GM19395 (cell line): Measurements from ENCODE around the gene RARRES1.

Source experiments
- ATAC-seq: cut with Tn5 transposase; IDR thresholded peaks from one replicate; pipeline ENCODE4 v1.9.1; 2021; ENCODE audit warnings: mild to moderate bottlenecking, moderate library complexity; ENCODE audit not compliant: unreplicated experiment

Gene RARRES1, protein sequence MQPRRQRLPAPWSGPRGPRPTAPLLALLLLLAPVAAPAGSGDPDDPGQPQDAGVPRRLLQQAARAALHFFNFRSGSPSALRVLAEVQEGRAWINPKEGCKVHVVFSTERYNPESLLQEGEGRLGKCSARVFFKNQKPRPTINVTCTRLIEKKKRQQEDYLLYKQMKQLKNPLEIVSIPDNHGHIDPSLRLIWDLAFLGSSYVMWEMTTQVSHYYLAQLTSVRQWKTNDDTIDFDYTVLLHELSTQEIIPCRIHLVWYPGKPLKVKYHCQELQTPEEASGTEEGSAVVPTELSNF

DNA sequence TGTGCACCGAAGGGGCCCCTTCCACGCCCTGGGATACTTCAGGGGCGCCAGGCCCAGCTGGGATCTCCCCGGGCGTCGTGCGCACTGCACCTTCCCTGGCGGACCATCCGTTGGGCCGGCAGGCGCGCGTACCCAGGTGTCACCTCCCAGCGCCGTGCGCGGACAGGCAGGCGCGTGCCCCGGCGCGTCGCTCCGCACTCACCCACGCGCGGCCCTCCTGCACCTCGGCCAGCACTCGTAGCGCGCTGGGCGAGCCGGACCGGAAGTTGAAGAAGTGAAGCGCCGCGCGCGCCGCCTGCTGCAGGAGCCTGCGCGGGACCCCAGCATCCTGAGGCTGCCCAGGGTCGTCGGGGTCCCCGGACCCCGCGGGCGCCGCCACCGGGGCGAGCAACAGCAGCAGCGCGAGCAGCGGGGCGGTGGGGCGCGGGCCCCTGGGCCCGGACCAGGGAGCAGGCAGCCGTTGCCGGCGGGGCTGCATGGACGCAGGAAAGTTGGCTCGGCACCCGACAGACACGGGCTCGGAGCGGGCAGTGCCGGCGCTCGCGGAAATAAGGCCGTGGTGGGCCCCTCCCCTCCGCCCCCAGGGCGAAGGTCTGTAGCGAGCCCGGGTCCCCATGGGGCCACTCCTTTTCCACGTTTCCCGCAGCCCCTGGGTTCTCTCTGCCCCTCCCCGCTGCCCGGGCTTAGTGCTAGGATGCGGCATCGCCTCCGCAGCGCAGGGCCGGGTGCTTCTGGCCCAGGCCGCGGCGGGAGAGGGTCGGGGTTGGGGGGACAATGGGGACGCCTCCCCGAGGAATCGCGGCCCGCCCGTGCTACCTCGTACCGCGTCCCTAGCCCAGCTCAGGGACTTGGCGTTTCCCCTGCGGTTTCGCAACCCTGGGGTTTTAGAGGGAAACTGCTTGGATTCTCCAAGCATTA, at the start of gene RARRES1:
Gene RARRES1 (minus strand): TSS at position 520 of the 918 bp plus-strand sequence. CDS start 42 bp downstream, at position 478.
- peak; percentile 69 for ATAC-seq

DNA sequence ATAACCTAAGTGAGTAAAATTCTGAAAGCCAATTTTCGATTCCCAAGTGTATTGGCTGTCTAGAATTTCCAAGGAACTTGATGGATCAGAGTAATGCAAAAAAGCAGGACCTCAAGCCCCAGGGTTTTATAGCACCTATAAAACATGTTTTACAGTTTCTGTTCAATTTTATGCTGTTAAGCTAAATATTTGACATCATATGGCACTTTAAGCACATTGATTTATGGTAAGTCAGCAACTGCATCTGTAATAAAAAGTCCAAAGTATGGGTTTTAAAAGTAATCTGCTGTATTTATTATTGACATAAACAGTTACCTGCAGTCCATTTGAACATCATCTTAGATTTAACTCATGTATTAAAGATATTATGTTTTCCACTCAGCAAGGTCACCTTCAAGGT, 49.6 kb upstream of the RARRES1 start:
- no peak for ATAC-seq

DNA sequence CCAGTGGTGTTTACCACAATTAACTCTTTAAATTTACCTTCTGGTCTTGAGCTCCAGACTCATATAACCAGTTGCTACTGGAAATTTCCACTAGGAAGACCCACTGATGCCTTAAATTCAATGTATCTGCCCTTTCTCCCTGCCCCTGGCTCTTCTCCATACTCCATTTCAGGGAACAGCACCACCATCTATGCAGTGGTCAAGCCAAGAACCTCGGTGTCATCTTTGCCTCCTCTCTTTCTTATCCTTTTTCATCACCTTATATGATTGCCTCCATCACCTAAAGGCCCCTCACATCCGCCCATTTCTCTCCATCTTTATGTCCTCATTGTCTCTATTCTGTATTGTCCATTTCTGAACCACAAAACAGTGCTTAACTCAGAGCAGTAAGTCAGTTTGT, 48.9 kb upstream of the RARRES1 start:
- no peak for ATAC-seq

DNA sequence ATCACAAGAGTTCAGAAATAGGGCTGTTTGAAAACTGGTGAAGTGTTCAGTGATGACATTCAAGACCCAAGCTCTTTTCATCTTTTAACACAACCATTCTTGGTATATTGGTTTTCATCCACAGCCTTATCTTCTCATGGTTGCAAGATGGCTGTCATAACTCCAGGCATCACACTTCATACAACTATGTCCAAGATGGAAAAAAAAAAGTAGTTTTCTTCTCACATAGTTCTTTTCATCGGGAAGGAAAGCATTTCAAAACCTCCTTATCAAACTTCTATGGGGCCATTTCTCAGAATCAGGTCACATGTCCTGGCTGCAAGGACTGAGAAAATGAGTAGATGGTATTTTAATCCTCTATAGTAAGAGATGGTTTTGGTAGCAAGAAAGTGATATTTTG, 48.5 kb upstream of the RARRES1 start:
- ATAC-seq: no peak

DNA sequence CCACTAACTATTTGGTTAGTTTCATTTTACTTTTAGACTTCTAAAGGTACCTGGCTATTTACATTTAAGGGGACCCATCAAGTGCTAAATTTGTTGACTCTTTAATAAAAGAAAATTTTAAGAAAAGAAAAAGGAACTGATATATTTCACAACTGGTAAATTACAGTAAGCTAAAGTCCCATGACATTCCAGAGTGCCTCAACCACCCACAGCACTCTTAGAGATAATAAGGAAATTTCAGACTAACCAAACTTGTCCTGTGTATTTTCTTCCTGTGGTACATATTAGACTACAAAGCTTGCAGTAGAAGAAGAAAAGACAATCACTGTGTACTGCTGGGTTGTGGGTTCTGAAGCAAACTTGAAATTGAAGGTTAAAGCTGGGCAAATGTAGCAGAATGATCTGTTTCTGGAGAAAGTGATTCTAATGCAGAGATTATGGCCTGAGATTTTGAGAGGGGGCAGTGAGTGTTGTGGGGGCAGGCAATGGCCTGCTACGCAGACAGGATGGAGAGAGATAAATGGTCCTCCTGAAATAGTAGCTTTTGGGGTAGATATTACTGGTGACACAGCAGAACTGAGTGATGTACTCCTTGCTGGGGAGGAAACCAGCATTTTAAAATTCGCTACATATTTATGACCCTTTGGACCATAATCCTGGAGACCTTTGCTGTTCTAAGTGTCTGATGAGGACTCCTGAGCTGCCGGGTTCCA, 45.1 kb upstream of the RARRES1 start:
- ATAC-seq: no peak

DNA sequence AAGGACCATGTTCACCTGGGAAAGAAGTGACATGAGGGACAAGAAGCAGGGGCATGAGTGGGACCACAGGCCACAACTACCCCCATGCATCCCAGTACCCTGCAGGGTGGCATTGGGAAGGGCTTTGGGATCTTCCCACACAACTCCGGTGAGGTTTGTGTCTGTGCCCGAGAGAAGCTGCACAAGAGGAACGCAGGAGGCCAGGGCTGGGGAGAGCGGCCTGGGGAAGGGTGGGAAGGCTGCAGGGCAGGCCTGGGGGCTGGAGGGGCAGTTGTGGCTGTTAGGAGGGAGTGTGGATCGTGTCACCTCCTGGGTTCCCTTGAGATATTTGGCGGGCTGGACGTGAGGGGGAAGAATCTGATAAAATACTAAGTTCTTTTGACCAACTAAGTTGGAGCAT, 44.3 kb upstream of the RARRES1 start:
- ATAC-seq: no peak

DNA sequence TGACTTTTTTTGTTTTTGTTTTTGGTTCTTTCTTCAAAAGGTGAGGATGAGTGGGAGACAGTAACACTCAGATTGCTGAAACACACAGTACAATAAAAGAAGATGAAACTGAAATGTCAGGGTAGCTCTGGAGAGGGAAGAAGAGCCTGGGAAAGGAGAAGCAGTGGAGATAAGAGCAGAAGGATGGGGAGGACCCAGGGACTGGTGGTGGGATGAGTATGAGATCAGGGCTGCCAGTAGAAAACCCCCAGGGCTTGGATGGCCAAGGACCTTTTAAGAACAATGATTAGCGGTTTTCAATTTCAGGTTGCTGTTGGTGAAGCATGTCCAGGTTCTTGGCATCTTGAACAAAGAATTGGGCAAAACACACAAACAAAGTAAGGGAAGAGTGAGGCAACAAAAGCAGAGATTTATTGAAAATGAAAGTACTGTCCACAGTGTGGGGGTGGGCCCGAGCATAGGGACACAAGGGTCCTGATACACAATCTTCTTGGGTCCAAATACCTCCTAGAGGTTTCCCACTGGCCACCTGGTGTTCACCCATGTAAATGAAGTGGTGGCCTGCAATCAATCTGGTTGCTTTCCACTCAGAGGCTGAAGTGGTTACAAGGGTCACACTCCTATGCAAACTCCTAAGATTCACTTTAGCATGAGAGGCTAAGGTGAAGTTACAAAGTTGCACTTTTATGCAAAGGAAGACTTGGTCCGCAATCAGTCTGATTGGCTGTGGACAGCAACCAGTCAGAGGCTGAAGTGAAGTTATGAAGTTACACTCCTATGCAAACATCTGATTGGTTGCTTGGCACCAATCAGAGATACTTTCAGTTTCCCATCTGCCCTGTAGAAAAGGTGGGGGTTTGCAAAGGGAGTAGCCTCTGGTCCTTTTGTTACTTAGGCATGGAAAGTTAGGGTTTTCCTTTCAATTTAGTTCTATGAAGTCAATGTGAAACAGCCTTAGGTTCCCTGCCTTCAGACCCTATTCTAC, 43.5 kb upstream of the RARRES1 start:
- peak; percentile 65 for ATAC-seq

DNA sequence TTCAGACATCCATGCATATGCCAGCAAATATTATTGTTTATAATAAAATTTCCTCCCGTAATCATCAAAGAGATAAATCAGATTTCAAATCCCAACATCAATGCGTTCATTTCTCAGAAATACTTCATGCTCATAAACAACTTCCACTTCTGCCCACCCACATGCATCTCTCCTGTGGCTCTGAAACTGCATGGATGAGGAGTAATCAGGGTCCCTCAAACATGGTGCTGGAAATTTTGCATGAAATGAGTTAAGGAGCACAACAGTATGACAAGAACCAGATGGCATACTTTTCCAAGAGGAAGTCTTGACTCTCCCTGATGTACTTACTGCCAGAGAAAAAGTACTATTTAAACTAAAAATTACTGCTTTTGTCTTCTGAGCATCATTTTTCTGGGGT, 42.7 kb upstream of the RARRES1 start:
- no peak for ATAC-seq

DNA sequence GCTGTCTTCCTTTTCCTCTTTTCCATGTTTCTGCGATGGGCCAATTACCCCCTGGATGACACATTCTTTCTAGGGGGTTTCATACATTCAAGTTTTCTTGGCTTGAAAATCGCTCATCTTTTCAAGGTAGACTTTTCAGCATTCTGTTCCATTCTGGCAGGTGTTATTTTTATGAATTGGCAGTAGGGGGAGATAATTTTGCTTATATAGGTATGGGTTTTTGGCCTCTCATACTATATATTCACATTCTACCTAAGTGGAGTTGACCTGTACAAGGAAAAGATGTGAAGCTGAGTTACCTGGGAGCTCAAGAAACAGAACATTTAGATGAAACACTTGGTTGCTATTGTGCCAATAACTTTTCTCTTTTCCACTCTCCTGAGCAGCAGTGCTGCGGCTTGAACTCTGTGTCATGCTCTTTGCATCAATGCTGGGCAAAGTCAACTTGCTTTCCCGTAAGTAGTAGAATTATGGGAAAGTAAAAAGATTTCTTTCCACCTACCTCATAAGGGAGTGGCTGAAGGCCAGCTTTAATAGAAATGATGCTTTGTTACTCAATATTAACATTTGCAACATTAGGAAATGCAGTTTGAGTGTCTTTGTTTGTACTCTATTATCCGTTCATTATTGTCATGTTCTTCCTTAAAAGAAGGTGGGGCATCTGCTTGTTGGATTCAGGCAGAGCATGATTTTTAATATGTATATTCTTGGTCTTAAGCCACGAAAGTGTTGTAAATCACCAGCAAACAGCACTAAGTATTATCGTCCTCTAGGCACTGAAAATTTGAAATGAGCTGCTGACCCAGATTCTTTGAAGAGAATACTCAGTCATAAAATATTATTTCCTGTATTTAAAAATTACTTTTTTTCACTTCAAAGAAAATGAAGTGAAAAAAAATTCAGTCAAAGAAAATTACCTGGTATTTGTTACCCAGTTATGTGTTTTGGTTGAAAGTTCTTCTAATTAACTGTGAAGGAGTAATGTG, 41.9 kb upstream of the RARRES1 start:
- ATAC-seq: no peak

DNA sequence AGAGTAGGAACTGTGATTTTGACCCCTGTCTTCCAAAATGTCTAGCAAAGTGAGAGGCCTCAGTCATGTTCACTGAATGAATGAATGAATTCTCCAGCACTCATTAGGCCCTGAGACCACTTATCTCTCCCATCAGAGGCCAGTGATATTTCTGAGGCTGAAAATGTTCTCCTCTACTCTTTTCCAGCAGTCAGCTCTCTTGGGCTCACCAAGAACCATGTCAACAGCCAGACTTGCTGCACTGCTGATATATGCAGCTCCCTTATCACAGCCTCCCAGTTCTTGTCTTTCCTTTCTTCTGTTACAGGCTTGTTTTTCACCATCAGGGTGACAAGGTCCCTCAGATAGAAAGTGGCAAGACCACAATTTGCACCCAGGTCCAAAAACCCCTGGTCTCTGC, 40.9 kb upstream of the RARRES1 start:
- ATAC-seq: no peak

DNA sequence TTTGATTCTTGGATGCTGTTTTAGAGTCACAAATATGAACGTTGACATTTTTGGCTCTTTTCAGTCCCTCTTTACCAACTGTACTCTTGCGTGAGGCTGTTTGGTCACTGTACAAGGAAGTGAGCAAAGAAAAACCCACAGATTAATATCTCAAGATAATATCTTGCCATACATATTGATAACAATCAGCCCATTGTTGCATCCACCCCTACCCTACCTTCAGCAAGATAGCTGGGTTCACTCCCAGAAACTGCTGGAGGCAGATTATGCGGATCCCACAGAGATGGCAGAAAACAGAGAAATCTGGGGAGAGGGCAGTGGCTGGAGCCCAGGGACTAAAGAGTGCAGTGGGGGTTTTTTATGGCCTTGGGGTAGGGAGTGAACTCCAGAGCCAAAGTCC, 39.7 kb upstream of the RARRES1 start:
- ATAC-seq: no peak

DNA sequence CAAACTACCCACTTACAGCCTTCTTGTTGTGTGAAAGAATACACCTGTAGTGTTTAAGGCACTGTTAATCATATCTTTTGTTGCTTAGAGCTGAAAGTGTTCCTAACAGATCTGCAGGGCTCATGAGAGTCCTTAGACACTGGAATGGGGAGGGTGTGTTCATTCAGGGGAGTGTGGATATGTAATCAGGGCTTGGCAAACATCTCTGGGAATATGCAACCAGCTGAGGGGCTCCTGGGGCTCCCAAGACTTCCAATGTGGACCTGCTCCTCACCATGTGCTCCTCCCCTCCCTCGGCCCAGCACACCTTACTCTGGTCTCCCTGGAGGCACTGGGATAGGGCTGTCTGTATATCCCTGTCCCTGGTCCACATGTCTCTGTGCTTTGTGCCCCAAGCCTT, 39.3 kb upstream of the RARRES1 start:
- ATAC-seq: no peak

DNA sequence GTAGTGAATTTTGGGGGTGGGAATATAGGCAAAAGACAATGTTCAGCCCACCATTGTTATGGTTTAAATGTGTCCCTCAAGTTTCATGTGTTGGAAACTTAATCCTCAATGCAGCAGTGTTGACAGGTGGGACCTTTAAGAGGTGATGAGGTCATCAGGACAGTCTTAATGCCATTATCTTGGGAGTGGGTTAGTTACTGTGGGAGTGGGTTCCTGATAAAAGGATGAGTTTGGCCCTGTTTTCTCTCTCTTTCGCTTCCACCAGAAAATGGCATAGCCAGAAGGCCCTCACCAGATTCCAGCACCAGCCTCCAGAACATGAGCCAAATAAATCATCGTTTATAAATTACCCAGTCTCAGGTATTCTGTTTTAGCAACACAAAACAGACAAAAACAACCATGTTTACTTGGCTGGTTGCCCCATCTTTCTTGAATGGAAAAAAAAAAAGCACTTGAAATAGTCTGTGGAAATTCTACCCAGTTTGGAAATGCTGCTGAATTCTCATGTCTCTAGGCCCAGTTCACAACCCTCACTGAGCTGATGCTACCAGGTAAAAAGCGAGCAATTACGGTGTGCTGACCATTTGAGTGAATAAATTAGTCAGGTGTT, 38.6 kb upstream of the RARRES1 start:
- ATAC-seq: no peak

DNA sequence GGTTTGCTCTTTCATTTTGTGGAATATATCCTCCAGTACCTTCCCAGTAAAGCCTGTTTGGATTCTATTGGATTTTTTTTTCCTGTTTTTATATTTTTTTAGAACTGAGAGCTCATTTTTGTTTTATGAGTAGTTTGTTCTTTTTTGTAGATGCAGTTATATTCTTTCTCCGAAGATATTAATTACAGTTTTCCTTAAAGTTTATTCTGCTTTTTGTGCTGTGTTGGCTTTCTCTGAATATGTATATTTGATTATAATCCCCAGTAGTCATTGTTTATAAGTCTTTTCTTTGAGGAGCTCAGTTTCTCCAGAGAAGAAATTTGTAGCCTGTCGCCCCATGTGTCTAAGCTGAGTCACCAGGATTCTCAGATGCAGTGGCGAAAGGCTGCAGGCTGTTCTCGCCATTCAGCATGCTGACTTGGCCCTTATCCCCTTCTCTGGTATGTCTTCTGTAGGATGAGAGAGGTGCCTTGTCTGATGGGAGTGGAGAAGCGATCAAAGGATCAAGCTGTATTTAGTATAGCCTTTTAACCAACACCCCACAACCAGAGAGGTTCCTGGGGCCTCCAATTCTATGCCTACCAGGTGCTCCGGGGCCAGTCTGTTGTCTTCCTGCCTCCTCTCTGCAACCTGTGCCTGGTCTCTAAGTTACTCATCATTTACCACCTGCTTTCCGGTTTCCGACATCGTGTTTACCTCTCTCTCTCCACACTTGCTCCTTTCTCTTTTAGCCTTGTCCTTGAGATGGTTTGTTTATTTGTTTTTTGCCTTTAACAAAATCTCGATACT, 37.9 kb upstream of the RARRES1 start:
- no peak for ATAC-seq

DNA sequence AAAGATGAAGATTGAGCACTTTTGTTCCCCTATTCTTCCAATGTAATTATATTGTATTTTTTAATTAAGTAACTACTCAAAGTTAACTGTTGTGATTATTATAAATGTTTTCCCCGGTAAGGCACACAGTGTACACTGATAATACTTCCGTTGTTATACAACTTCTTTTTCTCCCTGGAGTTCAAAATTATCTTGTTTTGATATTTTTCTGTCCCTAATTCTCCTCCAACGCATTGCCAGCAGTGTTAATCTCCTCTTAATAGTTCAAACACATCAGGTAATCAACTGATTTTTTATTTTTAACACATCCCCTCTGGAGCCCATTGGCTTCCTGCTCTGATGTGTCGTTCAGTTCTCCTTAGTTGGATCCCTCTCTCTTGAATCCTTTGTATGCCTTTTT, 37.3 kb upstream of the RARRES1 start:
- no peak for ATAC-seq

DNA sequence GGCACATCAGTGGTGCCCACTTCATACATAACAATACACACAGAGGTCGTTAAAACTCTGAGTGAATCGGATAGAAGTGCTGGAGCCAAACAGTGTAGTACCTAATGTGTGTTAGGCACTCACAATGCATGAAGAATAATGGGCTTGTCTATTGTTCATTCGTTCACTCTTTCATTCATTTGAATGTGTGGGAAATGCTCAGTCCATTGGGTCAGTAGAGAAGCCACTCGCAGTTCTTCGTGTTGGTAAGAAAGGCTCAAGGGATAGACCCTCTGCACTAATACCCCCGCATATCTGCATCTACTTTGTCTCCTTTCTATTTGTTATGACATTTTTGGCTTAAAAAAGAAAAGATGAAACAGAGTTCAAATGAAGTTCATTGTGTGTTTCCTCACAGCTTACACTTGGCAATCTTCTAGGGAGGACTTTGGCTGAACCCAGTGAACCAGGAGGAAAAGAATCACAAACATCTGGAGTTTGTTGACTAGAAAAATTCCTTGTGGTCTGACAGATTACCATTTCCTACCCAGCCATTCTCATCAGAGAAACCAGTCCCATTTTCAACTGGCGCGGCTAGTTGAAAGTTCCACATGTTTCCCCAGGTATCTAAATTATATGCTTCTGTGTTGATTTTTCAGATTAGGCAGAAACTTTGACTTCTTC, 36.8 kb upstream of the RARRES1 start:
- ATAC-seq: no peak

DNA sequence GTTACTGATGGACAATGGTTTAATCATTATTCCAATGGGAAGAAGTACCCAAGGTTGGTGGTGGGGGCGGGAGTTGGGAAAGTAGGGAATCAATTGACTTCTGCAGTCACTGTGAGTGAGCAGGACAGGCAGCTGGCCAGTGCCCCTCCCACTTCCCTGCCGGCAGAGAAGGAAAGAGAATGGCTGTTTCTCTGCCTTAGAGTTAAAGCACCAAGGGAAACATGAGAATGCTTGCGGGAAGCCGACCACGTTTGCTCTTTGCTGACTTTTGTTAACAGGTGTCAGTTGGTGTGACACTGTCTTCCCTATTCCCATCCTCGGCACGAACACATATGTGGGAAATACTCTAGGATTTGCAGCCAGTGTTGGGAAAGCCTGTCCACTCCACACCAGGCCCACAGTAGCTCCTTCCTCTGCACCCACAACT, 36.1 kb upstream of the RARRES1 start:
- no peak for ATAC-seq
